NCI-H2196 treated with DMSO at 0.1 percent for 48 hours (cell line): Measurements from ENCODE around the gene LAT.
"Not testable (repeated sequence)": the region's sequence is repeated elsewhere in the genome, so short reads cannot be mapped to it uniquely, and the experiment has no call there.

Experiments used
- DNase-seq: peaks from one replicate; lab custom pipeline; 2025; ENCODE audit not compliant: unreplicated experiment; lab: John Stamatoyannopoulos, UW

Gene LAT

GRCh38 chr16:28984619-28985135, at the start of gene LAT:
Gene LAT (plus strand): TSS chr16:28985052. CDS start chr16:28985418, 366 bp downstream.
- DNase-seq, result peak; percentile 44

- DNase-seq, result no peak
Measured at GRCh38 chr16:28935346-28935745, 49.5 kb upstream of the LAT start.

- DNase-seq, result no peak
Measured at GRCh38 chr16:28935924-28936783, 48.7 kb upstream of the LAT start.

- DNase-seq, result no peak
Measured at GRCh38 chr16:28936784-28937155, 48.1 kb upstream of the LAT start.

- no peak for DNase-seq
Measured at GRCh38 chr16:28937222-28937876, 47.5 kb upstream of the LAT start.

GRCh38 chr16:28938721-28939120, 46.1 kb upstream of the LAT start:
- no peak for DNase-seq

GRCh38 chr16:28939825-28940224, 45.0 kb upstream of the LAT start:
- DNase-seq, result not testable (repeated sequence)

GRCh38 chr16:28943281-28943680, 41.6 kb upstream of the LAT start:
- DNase-seq, result no peak

- no peak for DNase-seq
Measured at GRCh38 chr16:28946681-28947080, 38.2 kb upstream of the LAT start.

GRCh38 chr16:28950648-28951409, 34.0 kb upstream of the LAT start, which contains the start of gene NFATC2IP:
Gene NFATC2IP (plus strand): TSS chr16:28950937. CDS start chr16:28951012, 75 bp downstream.
- DNase-seq, result peak; percentile 99

- no peak for DNase-seq
Measured at GRCh38 chr16:28951410-28951943, 33.4 kb upstream of the LAT start.

GRCh38 chr16:28958216-28958615, 26.6 kb upstream of the LAT start:
- DNase-seq, result no peak

- no peak for DNase-seq
Measured at GRCh38 chr16:28958836-28959235, 26.0 kb upstream of the LAT start.

- DNase-seq, result no peak
Measured at GRCh38 chr16:28964072-28964471, 20.8 kb upstream of the LAT start.

- no peak for DNase-seq
Measured at GRCh38 chr16:28964496-28964895, 20.4 kb upstream of the LAT start.

GRCh38 chr16:28967156-28967555, 17.7 kb upstream of the LAT start:
- no peak for DNase-seq

GRCh38 chr16:28969696-28970095, 15.2 kb upstream of the LAT start:
- DNase-seq, result not testable (repeated sequence)

- peak; percentile 36 for DNase-seq
Measured at GRCh38 chr16:28974007-28974436, 10.8 kb upstream of the LAT start.

- DNase-seq, result peak; percentile 91
Measured at GRCh38 chr16:28974437-28975157, 10.3 kb upstream of the LAT start, which contains the start of gene SPNS1. Gene SPNS1 (plus strand): TSS chr16:28974778. CDS start chr16:28975152, 374 bp downstream.

- no peak for DNase-seq
Measured at GRCh38 chr16:28975158-28975599, 9.7 kb upstream of the LAT start.
